ENCODE measurements around the gene RABGAP1L.

RABGAP1L gene

DNA sequence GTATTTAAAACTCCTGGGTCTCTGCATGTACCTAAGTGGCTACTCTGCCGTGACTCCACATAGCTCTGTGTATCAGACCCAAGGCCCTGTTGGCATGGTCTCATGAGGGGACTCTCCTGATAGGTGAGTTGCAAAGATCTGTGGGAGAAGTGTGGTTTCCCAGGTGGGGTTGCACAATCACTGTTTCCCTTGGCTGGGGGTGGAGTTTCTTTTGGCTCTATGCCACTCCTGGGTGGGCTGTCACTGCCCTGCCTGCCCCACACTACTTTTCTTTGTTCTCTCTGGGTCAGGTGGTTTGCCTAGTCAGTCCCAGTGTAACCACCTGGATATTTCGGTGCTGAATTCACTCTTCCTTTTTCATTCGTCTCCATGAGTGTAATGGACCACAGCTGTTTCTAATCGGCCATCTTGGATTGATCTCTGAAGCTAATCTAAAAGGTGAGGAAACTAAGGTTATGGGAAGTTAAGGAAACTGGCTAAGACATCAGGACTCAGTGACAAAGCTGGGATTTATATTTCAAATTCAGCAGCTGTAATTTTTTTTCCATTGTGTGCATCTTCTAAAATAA lies 743.3 kb downstream of the RABGAP1L start:
- no peak for DNase-seq

DNA sequence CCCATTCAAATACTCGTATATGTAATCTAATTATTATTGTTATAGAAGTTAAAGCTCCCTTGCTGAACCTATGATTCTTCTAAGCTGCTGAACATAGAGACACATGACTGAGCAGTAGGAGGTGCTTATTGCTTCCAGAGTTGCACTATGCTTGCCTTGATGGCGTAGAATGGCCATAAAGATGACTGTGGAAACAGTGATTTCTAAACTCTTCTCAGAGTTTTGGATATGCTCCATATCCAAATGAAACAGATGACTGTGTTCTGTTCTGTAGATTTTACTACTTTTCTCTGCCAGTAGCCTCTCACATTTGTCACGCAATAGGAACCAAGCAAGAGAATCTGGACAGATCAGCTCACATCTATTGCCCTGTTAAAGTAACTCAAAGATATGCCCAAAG lies 752.3 kb downstream of the RABGAP1L start:
- DNase-seq, result no peak

DNA sequence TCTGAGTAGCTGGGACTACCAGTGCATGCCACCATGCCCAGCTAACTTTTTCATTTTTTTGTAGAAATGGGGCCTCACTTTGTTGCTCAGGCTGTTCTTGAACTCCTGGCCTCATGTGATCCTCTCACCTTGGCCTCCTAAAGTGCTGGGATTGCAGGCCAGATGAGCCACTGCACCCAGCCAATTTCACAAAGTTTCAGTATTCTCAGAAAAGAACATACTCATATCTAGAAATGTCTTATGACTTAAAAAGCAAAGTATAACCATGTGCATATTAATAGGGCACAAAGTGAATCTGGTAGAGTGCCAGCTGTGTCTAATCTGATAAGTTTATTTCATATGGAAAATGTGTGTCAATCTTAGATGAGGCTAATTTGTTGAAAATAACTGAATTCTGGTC lies 752.9 kb downstream of the RABGAP1L start:
- no peak for DNase-seq

DNA sequence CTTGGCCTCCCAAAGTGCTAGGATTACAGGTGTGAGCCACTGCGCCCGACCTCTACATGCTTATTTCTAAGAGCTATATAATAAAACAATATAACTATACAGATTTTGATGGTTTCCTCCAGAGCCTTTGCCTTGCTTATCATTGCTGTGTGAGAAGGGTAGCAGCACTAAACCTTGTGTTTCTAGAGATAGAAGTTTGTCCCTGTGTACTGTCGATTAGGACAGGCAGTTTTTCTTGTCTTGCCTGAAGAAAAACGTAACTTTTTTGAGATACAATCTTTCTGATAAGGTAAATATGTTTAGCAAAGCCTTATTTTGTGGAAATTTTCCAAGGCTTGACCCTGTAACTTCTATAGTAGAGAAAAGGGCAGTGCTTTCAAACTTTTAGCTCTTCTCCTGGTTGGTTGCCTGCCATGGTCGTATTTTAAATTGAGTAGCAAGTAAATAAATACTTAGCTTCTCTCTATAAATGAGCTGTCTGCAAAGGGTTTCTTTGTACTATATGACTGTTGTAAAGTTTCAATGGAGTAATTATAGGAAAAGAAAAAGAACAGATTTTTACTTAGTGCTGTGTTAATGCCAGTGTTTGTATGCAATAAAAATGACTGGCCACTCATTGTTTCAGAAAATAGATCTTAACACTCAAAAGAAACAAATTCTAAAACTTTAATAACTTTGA lies 754.0 kb downstream of the RABGAP1L start:
- no peak for DNase-seq

DNA sequence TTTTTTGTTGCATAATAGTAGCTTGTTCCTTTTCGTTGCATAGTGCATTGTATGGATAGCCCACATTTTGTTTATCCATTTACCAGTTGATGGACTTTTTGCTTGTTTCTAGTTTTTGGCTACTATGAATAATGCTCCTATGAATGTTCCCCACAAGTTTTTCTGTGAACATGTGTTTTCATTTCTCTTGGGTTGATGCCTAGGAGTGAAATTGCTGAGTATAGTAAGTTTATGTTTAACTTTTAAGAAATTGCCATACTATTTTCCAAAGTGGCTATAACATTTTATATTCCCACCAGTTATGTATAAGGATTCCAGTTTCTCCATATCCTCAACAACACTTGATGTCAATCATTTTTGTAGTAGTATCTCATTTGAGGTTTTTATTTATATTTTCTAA lies 755.7 kb downstream of the RABGAP1L start:
- DNase-seq, result no peak

DNA sequence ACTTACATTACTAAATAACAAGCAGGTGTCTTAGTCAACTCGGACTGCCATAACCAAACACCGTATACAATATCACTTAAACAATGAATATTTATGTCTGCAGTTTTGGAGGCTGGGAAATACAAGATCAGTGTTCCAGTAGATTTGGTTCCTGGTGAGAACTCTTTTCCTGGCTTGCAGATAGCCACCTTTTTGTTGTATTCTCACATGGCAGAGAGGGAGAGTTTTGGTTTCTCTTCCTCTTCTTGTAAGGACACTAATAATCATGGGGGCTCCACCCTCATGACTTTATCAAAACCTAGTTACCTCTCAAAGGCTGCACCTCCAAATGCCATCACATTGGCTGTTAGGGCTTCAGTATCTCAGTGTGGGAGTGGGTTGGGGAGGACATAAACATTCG lies 757.5 kb downstream of the RABGAP1L start:
- DNase-seq, result no peak

DNA sequence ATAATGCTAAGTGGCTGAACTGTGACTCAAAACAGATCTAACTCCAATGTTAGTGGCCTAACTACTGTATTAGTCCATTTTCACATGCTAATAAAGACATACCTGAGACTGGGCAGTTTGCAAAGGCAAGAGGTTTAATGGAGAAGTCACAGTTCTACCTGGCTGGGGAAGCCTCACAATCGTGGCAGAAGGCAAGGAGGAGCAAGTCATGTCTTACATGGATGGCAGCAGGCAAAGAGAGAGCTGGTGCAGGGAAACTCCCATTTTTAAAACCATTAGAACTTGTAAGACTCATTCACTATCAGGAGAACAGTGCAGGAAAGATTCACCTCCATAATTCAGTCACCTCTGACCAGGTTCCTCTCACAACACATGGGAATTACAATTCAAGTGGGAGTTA lies 760.8 kb downstream of the RABGAP1L start:
- no peak for DNase-seq

DNA sequence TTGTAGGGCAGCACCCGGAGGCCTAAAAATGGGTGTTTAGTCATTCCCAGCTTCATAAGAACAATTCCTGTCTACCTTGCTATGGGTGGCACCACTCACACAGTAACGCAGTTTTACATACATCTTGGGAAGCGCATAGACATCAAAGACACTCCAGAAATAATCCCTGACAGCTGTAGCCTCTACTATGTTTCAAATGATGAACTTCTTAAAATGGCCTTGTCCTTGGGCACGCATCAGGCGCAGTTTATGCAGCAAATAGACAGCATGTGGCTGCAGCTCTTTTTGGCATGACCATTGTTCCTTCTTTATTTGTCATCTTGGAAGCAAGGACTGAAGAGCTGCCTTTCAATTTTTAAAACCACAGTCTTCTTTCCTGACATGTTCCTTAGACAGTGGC lies 762.8 kb downstream of the RABGAP1L start:
- DNase-seq, result no peak

DNA sequence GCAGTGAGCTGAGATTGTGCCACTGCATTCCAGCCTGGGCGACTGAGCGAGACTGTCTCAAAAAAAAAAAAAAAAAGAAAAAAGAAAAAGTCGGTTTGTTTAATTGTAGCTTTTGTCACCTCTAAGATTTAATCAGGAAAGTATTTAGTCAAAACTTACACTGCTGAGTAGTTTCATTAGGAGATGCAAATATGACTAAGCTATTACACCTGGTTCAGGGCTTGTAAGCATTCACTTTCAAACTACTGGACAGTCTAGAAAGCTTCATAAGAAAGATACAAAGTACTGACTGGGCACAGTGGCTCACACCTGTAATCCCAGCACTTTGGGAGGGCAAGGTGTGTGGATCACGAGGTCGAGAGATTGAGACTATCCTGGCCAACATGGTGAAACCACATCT lies 764.5 kb downstream of the RABGAP1L start:
- no peak for DNase-seq

DNA sequence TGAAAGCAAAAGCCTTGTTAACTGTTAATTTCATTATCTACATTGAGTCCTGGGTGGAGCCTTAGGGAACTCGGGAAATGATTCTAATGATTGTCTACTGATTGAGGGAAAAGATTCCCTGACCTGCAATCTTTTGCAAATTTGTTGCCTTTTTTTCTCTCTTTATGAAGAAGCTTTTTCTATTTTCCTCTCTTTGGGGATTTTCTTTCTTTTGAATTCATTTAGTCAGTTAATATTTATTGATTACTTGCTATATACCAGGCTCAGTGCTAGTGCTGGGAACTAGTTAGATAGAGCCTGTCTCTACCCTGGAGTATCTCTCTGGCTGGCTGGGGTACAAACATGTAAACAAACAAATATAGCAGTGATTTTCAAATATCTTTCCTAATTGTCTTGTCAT lies 769.2 kb downstream of the RABGAP1L start:
- no peak for DNase-seq

DNA sequence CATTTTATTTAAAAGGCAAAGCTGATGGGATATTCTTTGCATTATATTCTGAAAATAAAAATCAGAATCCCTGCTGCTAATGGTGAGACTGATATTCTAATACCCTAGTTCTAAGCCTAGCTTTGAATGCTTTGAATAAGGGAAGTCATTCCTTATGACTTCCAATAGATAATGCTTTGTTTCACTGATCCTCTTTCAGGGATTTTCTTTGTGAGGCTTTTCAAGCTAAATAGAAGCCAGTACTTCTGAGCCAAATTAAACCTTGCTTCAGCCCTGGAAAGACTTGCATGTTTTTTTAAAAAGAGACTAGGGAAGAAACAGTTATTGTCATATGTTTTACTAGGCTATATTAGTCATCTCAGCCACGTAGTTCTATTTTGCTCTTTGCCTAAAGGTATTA lies 771.9 kb downstream of the RABGAP1L start:
- no peak for DNase-seq

DNA sequence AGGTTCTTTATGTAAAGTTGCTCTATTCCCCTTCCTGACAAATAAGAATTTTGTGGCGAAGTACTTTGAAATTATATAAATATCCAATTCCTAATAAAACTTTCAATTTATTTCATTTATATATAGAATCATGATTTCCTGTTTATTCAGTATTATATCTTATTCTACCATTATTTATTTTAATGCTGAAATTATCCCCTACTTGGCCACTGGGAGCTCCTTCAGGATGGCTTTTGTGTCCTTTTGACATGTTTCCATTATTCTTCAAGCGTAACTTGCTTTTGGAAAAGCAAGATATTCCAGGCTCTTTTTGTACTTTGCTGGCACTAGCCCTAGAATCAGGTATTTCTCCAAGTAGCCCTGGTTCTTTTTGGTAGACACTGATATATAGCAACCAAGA lies 773.3 kb downstream of the RABGAP1L start:
- no peak for DNase-seq

DNA sequence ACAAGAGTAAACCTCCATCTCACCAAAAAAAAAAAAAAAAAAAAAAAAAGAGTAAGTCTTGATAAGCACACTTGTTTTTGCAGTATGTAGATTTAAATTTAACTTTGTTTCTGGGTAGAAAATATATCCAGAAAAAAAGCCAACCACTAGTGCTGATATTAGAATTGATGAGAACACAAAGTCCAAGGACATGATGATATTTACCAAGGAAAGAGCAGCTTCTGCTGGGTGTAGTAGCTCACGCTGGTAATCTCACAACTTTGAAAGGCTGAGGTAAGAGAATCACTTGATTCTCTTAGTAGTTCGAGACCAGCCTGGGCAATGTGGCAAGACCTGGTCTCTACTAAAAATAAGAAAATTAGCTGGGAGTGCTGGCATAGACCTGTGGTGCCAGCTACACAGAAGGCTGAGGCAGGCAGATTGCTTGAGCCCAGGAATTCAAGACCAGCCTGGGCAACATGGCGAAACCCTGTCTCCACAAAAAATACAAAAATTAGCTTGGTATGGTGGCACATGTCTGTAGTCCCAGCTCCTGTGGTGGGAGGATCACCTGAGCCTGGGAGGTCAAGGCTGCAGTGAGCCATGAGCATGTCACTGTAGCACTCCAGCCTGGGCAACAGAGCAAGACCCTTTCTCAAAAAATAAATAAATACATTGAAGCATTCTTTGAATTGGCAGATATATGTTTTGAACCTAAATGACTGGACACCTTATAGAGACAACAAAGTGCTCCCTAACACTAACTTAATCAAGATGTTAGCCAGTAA lies 776.8 kb downstream of the RABGAP1L start:
- DNase-seq, result no peak

DNA sequence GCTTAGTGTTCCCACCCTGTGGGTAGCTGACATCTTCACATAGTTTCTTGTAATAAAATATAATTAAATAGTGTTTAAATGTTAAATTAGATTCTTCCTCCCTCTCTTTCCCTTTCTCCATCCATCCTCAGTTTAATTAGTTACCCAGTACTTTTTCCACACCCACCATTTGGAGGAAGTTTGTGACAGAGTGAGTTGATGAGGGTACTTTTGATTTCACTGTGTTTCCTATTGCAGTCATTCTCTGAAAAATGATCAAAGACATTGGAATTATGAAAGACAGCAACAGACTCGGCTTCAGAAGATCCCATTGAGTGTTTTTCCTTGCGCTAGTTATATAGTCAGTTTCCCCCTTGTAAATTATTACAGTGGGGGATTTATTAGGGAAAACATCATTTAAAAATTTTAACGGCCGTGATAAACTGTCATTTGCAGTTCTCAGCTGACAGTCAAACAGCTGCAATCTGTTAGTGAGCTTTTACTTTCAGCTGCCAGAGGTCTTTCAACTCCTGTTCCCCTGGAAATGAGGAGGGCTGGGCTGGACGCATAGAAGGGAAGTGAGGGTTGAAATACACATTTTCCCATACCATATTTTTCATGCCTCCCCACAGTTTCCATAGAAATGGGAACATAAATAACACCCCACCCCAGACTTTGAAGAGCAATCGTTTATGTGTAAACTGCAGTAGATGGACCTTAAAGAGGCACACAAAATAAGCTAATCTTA lies 779.1 kb downstream of the RABGAP1L start:
- DNase-seq, result no peak

DNA sequence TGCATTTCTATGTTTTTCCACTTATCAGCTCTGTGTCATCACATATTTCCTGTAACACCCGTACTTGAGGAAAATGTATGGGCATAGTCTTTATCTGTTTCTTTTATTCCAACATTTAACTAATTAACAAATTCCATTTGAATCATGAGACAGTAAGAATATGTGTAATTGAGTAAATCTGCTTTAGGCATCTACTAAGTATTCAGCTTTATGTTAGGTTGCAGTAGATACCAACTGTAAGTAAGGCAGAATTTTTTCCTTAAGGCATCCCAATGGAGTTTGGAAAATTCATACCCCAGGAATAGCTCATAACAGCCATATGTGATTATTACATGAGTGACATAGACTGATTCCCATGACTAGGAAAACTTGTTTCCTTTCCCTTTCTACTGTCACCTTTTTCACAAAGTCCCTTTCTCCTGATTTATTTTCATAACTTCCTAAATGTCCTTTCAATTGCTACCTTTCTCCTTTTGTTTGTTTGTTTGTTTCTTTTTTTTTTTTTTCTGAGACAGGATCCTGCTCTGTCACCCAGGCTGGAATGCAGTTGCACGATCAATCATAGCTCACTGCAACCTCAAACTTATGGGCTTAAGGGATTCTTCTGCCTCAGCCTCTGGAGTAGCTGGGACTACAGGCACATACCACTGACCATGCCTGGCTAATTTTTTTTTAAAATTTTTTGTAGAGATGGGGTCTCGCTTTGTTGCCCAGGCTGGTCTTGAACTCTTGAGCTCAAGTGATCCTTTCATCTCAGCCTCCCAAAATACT lies 780.6 kb downstream of the RABGAP1L start:
- DNase-seq, result no peak

DNA sequence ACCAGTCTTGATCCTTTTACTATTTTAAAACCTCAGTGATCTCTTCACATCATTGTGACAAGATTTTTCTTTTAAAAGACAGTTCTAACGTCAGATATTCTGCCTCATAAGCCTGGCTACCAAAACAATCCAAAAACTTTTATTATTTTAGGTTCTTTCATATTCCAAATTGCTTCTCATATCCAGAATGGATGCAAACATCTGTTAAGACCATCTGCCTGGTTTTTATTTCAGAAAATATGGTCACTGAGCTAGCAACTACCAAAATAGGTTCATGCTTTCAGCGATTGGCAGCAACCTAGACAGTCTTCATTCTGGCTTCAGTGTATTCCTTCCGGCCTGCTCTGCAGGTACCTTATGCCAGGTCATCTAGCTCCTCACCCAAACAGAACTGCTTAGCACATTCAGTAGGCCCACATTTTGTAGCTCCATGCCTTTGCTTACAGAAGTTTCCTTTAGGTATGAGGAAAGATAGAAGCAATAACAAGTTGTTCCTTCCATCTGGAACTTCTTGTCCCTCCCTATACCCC lies 781.4 kb downstream of the RABGAP1L start:
- DNase-seq, result no peak

DNA sequence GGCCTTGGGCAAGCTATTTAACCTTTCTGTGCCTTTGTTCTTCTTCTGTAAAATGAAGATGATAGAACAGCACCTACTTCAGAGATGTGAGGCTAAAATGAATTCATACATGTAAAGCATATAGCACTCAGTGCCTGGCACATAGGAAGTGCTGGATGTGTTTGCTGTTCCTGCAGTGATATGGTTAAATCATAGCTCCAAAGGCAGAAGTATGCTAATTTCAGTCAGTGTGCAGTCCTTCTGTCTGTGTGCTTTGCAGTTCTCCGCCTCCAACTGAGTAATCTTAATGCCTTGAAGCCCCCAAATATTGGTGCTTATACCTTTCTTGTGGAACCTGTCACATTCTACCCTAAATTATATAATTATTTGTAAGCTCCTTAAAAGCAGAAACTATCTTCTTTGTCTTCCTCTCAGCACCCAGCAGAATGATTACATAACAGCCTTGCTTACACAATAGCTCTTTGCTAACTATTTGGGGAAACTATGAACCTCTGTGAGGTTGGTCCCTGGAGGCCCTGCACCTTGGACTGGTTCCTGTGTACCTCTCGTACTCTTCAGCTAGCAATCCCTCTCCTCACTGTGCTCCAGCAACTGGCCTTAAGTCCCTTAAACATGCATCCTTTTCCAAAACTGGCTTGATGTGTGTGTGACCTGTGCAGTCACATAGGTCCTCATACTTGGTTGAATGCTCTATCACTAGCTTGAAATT lies 783.4 kb downstream of the RABGAP1L start:
- no peak for DNase-seq

DNA sequence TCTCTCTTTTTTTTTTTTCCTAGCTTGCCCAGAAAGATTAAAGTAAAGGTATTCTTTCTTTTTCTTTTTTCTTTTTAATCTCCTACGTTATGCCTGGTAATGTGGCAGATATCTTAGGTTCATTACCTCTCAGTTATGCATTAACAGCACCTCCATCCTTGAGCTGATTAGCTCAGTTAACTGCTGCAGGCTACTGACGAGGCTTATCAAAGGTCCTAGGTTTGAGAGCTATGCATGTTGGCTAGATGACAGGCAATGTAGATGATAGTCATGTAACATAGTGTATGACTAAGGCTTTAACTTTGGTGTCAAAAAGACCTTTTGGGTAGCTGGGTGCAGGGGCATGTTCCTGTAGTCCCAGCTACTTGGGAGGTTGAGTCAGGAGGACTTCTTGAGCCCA lies 786.7 kb downstream of the RABGAP1L start:
- DNase-seq, result no peak

DNA sequence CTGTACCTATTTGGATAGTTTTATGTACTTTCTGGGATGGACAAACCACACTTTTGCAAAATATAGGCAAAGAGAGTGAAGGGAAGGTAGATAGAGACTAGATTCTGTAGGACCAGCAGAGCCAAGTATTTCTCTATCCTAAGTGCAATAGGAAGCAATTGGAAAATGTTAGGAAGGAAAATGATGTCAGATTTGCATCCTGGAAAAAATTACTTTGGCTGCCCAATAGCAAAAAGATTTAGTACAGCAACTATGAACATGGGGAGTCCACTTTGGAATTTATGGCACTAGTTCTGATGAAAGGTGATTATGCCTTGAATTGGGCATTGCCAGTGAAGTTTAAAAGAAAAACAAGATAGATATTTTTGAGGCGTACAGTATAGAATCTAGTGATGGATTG lies 789.7 kb downstream of the RABGAP1L start:
- DNase-seq, result no peak

DNA sequence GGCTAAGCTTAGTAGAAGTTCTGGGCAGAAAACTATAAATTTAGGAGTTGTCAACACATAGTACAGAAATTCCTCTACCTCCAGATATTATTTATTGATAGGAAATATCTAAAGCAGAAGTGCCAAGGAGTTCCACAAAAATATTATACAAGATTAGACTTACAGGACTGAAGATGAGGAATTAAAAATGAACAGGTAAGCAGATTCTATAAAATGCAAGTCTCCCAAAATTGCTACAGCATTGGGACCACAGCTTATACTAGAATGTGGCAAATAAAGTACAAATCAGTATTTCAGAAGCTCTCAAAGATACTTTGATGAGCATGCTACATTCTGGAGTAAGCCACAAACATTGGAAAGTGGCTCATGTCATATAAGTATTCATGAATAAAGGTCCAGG lies 790.3 kb downstream of the RABGAP1L start:
- DNase-seq, result no peak

DNA sequence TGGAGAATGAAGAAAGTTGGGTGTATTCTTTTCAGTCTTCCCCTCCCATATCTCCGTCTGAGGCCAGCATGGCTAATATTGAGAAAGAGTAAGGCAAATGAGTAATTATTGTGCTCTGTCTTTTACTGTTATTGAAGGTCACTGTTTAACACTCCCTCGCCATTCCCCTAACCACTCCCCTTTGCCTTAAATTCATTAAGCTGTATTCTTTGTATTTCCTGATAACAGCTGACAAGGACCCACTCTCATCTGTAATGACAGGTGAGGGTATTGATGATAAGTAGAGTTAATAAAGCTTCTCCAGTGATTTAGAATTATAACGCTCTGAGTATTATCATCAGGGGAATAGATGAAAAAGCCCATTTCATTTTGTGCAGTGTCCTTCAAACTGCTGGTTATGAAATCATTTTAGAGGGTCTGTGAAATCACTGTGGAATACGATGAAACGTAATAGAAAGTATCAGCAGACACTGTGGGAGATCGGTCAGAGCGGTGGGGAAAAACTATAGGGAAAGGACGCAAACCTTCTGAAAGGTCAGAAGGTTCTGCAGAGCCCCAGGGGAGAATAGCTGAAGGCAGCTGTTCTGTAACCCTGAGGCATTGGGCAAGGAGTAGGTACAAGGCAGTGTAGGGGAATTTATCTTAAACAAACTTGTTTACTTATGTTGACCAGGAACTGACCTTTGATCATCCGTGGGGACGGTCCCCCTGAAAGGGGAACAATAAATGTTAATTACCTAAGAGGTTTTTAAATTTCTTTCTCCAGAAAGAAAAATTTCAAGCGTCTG lies 794.2 kb downstream of the RABGAP1L start:
- DNase-seq, result no peak

Measured in NCI-H345 (cell line).